Ecto neural progenitor cell (in vitro differentiated cells): ENCODE data around the gene MACROH2A1.

Experiments used
- DNase-seq: peaks from one replicate; pipeline ENCODE4 v3.0.0-alpha.2; 2018; ENCODE audit warnings: low spot score

The MACROH2A1 gene

GRCh38 chr5:135331612-135332011 is 67.4 kb downstream of the MACROH2A1 start:
- no peak for DNase-seq

GRCh38 chr5:135330798-135331096 is 68.3 kb downstream of the MACROH2A1 start:
- DNase-seq: no peak

- DNase-seq: no peak
Measured at GRCh38 chr5:135329913-135330797, 68.9 kb downstream of the MACROH2A1 start.

GRCh38 chr5:135329066-135329912 is 69.7 kb downstream of the MACROH2A1 start:
- no peak for DNase-seq

- DNase-seq: no peak
Measured at GRCh38 chr5:135328128-135328687, 70.8 kb downstream of the MACROH2A1 start.

- DNase-seq: no peak
Measured at GRCh38 chr5:135327429-135328127, 71.5 kb downstream of the MACROH2A1 start.

- DNase-seq: no peak
Measured at GRCh38 chr5:135326296-135327254, 72.5 kb downstream of the MACROH2A1 start.

GRCh38 chr5:135324897-135325650 is 74.0 kb downstream of the MACROH2A1 start:
- no peak for DNase-seq

GRCh38 chr5:135324160-135324559 is 74.9 kb downstream of the MACROH2A1 start:
- no peak for DNase-seq

- DNase-seq: no peak
Measured at GRCh38 chr5:135323701-135324132, 75.3 kb downstream of the MACROH2A1 start.

GRCh38 chr5:135323227-135323626 is 75.8 kb downstream of the MACROH2A1 start:
- DNase-seq: no peak

GRCh38 chr5:135322744-135323143 is 76.3 kb downstream of the MACROH2A1 start:
- no peak for DNase-seq

GRCh38 chr5:135322271-135322670 is 76.8 kb downstream of the MACROH2A1 start:
- DNase-seq: no peak

GRCh38 chr5:135320718-135321484 is 78.1 kb downstream of the MACROH2A1 start:
- DNase-seq: no peak

- DNase-seq: no peak
Measured at GRCh38 chr5:135319928-135320606, 79.0 kb downstream of the MACROH2A1 start.

GRCh38 chr5:135319458-135319857 is 79.6 kb downstream of the MACROH2A1 start:
- no peak for DNase-seq

- DNase-seq: peak; percentile 22
Measured at GRCh38 chr5:135318924-135319323, 80.1 kb downstream of the MACROH2A1 start.

GRCh38 chr5:135318037-135318436 is 81.0 kb downstream of the MACROH2A1 start:
- DNase-seq: no peak

- DNase-seq: peak; percentile 28
Measured at GRCh38 chr5:135317286-135317685, 81.7 kb downstream of the MACROH2A1 start.
